OCI-LY3 (cell line): ENCODE data around the gene COL6A5.

Experiments
- H2AFZ ChIP-seq: fragments of 200-600, 300-600 bp; shearing (Covaris generic); 2 replicates; pipeline ENCODE4 v1.6.0; 2014; ENCODE audit warnings: antibody characterized with exemption, low read depth, low read length
- H3K27ac ChIP-seq: fragments of 200-600, 300-600 bp; sonication (generic); 2 replicates; pipeline ENCODE4 v1.5.1; 2014; ENCODE audit warnings: mild to moderate bottlenecking, low read length, moderate library complexity, mixed read lengths
- H3K27me3 ChIP-seq: fragments of 200-600, 300-600 bp; sonication (generic); 2 replicates; pipeline ENCODE4 v1.6.1; 2014; ENCODE audit warnings: low read depth, low read length, mixed read lengths
- H3K36me3 ChIP-seq: fragments of 200-600, 300-600 bp; sonication (generic); replicated peaks from 2 replicates; pipeline ENCODE3; 2014; ENCODE audit warnings: low read depth, low read length, mixed read lengths
- H3K4me1 ChIP-seq: fragments of 300-600, 200-600 bp; sonication (generic); 2 replicates; pipeline ENCODE4 v1.6.1; 2014; ENCODE audit warnings: low read length, mixed read lengths
- H3K4me2 ChIP-seq: fragments of 200-600, 300-600 bp; sonication (generic); 2 replicates; pipeline ENCODE4 v1.6.1; 2014; ENCODE audit warnings: low read length, mixed read lengths
- H3K4me3 ChIP-seq: fragments of 300-600, 200-600 bp; sonication (generic); 2 replicates; pipeline ENCODE4 v1.5.1; 2014; ENCODE audit warnings: antibody characterized with exemption, mild to moderate bottlenecking, low read length, moderate library complexity
- H3K79me2 ChIP-seq: fragments of 300-600, 200-600 bp; shearing (Covaris generic); 2 replicates; pipeline ENCODE4 v1.6.1; 2014; ENCODE audit warnings: mild to moderate bottlenecking, low read length, mixed read lengths
- H3K9ac ChIP-seq: fragments of 300-600, 200-600 bp; shearing (Covaris generic); 2 replicates; pipeline ENCODE4 v1.6.0; 2014; ENCODE audit warnings: mild to moderate bottlenecking, low read length, moderate library complexity
- H3K9me3 ChIP-seq: fragments of 200-600, 300-600 bp; shearing (Covaris generic); 2 replicates; pipeline ENCODE4 v1.6.1; 2014; ENCODE audit warnings: low read length, mixed read lengths; ENCODE audit not compliant: insufficient read depth
- H4K20me1 ChIP-seq: fragments of 200-600, 300-600 bp; sonication (generic); 2 replicates; pipeline ENCODE4 v1.6.1; 2016; ENCODE audit warnings: low read length, mixed read lengths; ENCODE audit not compliant: insufficient read depth
- EZH2phosphoT487 ChIP-seq: fragments of 200-600 bp; shearing (Covaris generic); IDR thresholded peaks from 2 replicates; pipeline ENCODE4 v1.6.1; 2018; ENCODE audit warnings: antibody characterized with exemption, mixed run types, low read depth
- TF ChIP-seq, protein P1 (sequence below): fragments of 200-600, 300-600 bp; sonication (generic); IDR thresholded peaks from 2 replicates; pipeline ENCODE4 v1.5.1; 2014; ENCODE audit warnings: antibody characterized with exemption, low read length, low read depth

COL6A5 gene

DNA sequence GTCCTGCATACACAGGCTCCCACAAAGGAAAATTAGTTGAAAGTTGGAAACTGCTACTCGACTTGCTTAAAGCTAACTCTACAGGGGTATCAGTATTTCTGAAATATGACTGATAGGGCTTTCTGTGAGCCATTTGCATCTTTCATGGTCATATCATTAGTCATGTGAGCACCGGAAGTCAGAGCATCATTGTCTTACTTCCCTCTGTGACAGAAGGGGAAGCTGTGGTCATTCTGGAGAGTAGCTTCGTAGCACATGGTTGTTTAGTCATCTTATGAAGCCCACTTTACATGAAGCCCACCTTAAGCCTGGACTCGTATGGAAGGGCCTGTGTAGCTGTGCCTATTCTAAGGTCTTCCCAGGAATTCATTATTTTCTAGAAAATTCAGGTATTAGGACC, 69.0 kb downstream of the COL6A5 start:
- peaks cover 8% of the 10 kb centered on the region; the same call in 1 of the 2 replicates for H3K4me1 ChIP-seq
- no peaks in the 10 kb centered on the region for H3K36me3 ChIP-seq
- no peak overlapping the region for H3K4me2 ChIP-seq
- H3K27me3 ChIP-seq, result no peaks in the 10 kb centered on the region
- no peaks in the 10 kb centered on the region for H4K20me1 ChIP-seq
- H2AFZ ChIP-seq, result no peak overlapping the region
- H3K9ac ChIP-seq, result no peak overlapping the region
- H3K4me3 ChIP-seq, result no peak overlapping the region
- no peaks in the 10 kb centered on the region for H3K9me3 ChIP-seq
- H3K79me2 ChIP-seq, result no peaks in the 10 kb centered on the region
- no peak overlapping the region for H3K27ac ChIP-seq
- TF ChIP-seq, protein P1, sequence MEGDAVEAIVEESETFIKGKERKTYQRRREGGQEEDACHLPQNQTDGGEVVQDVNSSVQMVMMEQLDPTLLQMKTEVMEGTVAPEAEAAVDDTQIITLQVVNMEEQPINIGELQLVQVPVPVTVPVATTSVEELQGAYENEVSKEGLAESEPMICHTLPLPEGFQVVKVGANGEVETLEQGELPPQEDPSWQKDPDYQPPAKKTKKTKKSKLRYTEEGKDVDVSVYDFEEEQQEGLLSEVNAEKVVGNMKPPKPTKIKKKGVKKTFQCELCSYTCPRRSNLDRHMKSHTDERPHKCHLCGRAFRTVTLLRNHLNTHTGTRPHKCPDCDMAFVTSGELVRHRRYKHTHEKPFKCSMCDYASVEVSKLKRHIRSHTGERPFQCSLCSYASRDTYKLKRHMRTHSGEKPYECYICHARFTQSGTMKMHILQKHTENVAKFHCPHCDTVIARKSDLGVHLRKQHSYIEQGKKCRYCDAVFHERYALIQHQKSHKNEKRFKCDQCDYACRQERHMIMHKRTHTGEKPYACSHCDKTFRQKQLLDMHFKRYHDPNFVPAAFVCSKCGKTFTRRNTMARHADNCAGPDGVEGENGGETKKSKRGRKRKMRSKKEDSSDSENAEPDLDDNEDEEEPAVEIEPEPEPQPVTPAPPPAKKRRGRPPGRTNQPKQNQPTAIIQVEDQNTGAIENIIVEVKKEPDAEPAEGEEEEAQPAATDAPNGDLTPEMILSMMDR, result no peak
- no peak for TF ChIP-seq EZH2phosphoT487

DNA sequence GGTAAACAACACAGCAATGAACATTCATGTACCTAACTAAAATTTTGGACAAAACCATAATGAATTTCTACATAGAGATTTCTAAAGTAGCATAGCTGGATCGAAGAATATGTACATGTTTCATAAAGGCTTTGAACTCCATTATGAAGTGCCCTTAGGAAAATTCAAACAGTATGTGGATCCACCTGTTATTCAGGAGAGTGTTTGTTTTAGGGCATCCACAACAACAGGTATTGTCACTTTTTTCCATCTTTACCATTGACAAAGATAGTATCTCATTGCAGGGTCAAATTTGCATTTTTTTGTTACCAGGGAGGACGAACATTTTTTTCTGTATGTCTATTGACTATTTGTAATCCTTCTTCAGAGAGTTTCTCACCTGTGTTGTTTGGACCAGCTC, 75.0 kb downstream of the COL6A5 start:
- Histone ChIP-seq H3K4me2 (no peak overlapping the region), H3K4me1 (no peaks in the 10 kb centered on the region), H3K27me3 (peaks cover 5% of the 10 kb centered on the region; the same call in 1 of the 2 replicates), H3K9ac (no peak overlapping the region), H3K36me3 (no peaks in the 10 kb centered on the region), H4K20me1 (no peaks in the 10 kb centered on the region), H2AFZ (no peak overlapping the region), H3K79me2 (no peaks in the 10 kb centered on the region), H3K4me3 (no peak overlapping the region), H3K9me3 (no peaks in the 10 kb centered on the region), H3K27ac (no peak overlapping the region)
- no peak for TF ChIP-seq EZH2phosphoT487
- TF ChIP-seq, protein P1, result no peak

DNA sequence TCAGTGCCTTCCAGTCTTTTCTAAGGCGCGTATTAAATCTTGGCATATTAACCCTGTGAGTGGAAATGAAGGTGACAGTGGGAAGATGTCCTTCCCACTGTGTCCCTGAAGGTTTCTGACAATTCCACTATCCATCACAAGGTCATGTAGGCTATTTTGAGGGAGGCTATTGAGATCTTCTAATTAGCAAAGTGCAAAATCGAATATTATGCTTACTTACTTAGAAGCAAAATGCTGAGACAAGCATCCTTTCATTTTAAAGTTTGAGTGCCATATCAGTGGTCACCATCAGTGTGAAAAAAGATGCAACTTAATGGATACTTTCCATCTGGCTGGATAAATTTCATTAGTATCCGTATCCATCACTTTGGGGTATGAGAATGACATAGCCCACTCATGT, 77.6 kb downstream of the COL6A5 start:
- H3K27ac ChIP-seq, result no peak overlapping the region
- H3K9me3 ChIP-seq, result no peaks in the 10 kb centered on the region
- no peaks in the 10 kb centered on the region for H3K36me3 ChIP-seq
- no peaks in the 10 kb centered on the region for H4K20me1 ChIP-seq
- H3K27me3 ChIP-seq, result peaks cover 14% of the 10 kb centered on the region; the same call in 1 of the 2 replicates
- no peak for TF ChIP-seq EZH2phosphoT487
- H2AFZ ChIP-seq, result no peak overlapping the region
- no peak overlapping the region for H3K4me3 ChIP-seq
- H3K9ac ChIP-seq, result no peak overlapping the region
- H3K79me2 ChIP-seq, result no peaks in the 10 kb centered on the region
- no peak overlapping the region for H3K4me2 ChIP-seq
- H3K4me1 ChIP-seq, result no peaks in the 10 kb centered on the region

DNA sequence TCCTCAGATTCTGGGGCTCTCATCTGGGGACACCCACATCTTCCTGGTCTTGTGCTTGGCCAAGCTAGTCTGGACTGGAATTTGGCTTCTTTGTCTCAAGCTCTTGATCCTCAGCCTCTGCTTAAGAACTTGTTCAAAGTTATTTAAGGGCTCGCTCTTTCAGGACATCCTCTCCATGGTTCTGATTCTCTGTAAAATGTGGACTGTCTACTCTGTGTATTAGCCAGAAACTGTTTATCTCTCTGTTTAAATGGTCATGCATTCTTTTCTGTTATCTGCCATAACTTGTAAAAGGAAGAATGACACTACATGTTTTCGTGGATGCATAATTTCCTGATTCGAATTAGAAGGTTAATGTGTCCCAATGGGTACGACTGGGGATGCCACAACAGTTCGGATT, 79.4 kb downstream of the COL6A5 start:
- H3K27ac ChIP-seq, result no peak overlapping the region
- no peaks in the 10 kb centered on the region for H3K9me3 ChIP-seq
- no peak overlapping the region for H3K4me3 ChIP-seq
- no peaks in the 10 kb centered on the region for H3K4me1 ChIP-seq
- no peak overlapping the region for H3K4me2 ChIP-seq
- H2AFZ ChIP-seq, result no peak overlapping the region
- no peak overlapping the region for H3K9ac ChIP-seq
- no peak for TF ChIP-seq EZH2phosphoT487
- TF ChIP-seq, protein P1, result no peak
- H3K79me2 ChIP-seq, result no peaks in the 10 kb centered on the region
- no peaks in the 10 kb centered on the region for H4K20me1 ChIP-seq
- no peaks in the 10 kb centered on the region for H3K36me3 ChIP-seq
- peaks cover 14% of the 10 kb centered on the region; the same call in 1 of the 2 replicates for H3K27me3 ChIP-seq

DNA sequence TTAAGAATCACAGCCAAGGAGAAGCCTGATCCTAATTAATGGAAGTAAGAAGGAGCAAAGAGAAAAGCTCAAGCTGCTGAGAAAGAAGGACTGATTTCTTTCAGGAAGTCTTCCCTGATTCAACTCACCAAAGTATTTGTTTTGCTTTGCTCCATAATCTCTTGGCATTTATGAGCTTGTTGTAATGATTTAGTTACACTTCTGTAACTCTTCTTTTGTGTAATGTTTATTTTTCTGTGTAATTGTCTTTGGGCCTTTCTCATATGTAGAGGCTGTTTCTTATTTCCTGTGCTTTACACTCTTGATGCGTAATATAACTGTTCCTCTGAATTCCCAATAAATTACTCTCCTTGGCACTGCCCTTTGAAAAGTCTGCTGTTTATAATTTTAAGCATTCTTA, 80.0 kb downstream of the COL6A5 start:
- no peak overlapping the region for H3K4me3 ChIP-seq
- no peak overlapping the region for H3K9ac ChIP-seq
- H4K20me1 ChIP-seq, result no peaks in the 10 kb centered on the region
- peaks cover 15% of the 10 kb centered on the region for H3K27me3 ChIP-seq
- H3K4me2 ChIP-seq, result no peak overlapping the region
- H3K9me3 ChIP-seq, result no peaks in the 10 kb centered on the region
- no peak overlapping the region for H3K27ac ChIP-seq
- H2AFZ ChIP-seq, result no peak overlapping the region
- no peaks in the 10 kb centered on the region for H3K36me3 ChIP-seq
- H3K79me2 ChIP-seq, result no peaks in the 10 kb centered on the region
- TF ChIP-seq, protein P1, result no peak
- no peaks in the 10 kb centered on the region for H3K4me1 ChIP-seq
